Measurements from ENCODE around the gene SEMA3D. TPM values are rescaled to one million over a fixed set of nuclear protein-coding genes. Genes with fewer than 3 reads are reported as not detected.

SEMA3D gene
- total and polyA plus RNA-seq, 2 of the 4 experiments (the other 2 are of a cell fraction) = 2.9 to 13.6 TPM

GRCh38 chr7:85204496-85204895 is 17.6 kb upstream of the SEMA3D start:
- H3K23ac ChIP-seq (ENCODE audit: low read depth, low read length) = no peak overlapping the region
- H3K4ac ChIP-seq (ENCODE audit: low read depth, low read length) = no peak overlapping the region
- no peak overlapping the region for H2AK9ac ChIP-seq (replicated peaks; ENCODE audit: low read depth, low read length, poor library complexity)
- in situ Hi-C loops (cut with MboI; ENCODE audit: low sequenced_read_pairs) = no loop called here
- no peak overlapping the region for H2BK20ac ChIP-seq (ENCODE audit: low read depth, low read length)
- H2BK15ac ChIP-seq (ENCODE audit: low read depth, low read length) = no peak overlapping the region
- no peak overlapping the region for H3K14ac ChIP-seq (replicated peaks; ENCODE audit: low read depth, low read length)
- ATAC-seq (ENCODE audit: low read depth) (no peak), DNase-seq (no peak)
- H3K9me3 ChIP-seq (ENCODE audit: control insufficient read depth, insufficient read depth, low read length) = no peaks in the 10 kb centered on the region
- H3K27me3 ChIP-seq (ENCODE audit: control insufficient read depth, insufficient read depth, low read length) = no peaks in the 10 kb centered on the region
- no peaks in the 10 kb centered on the region for H4K20me1 ChIP-seq (ENCODE audit: insufficient read depth, low read length)
- no peaks in the 10 kb centered on the region for H3K79me1 ChIP-seq (ENCODE audit: low read depth in 1 of 2, low read length in 2 of 2)
- H3K4me2 ChIP-seq (ENCODE audit: low read depth, low read length) = no peak overlapping the region
- H2BK120ac ChIP-seq (ENCODE audit: low read depth, low read length) = no peak overlapping the region
- no peak for TF ChIP-seq USF2 (IDR thresholded peaks at IDR 0.05; ENCODE audit: low read depth, low read length)
- no peak for TF ChIP-seq NFE2L2 (IDR thresholded peaks at IDR 0.05; ENCODE audit: low read depth, low read length)
- no peak for TF ChIP-seq ELK1 (IDR thresholded peaks at IDR 0.05; ENCODE audit: borderline replicate concordance, low read depth, low read length)
- no peak for TF ChIP-seq MXI1 (IDR thresholded peaks at IDR 0.05; ENCODE audit: borderline replicate concordance, low read depth, low read length)
- no peak for TF ChIP-seq FOS (IDR thresholded peaks at IDR 0.05; ENCODE audit: low read depth, low read length)
- TF ChIP-seq SMC3 (IDR thresholded peaks at IDR 0.05; ENCODE audit: low read depth, low read length) = no peak
- no peak for TF ChIP-seq BHLHE40 (IDR thresholded peaks at IDR 0.05; ENCODE audit: low read depth, low read length)
- TF ChIP-seq RCOR1 (IDR thresholded peaks at IDR 0.05; ENCODE audit: insufficient replicate concordance, low read length) = no peak
- TF ChIP-seq MAZ (IDR thresholded peaks at IDR 0.05; ENCODE audit: borderline replicate concordance, low read depth, low read length) = no peak
- TF ChIP-seq MAFK (IDR thresholded peaks at IDR 0.05; ENCODE audit: low read depth, low read length) = no peak
- no peak for TF ChIP-seq CHD1 (IDR thresholded peaks at IDR 0.05; ENCODE audit: low read depth, low read length)
- no peak for TF ChIP-seq CEBPB (IDR thresholded peaks at IDR 0.05; ENCODE audit: low read depth, low read length)
- TF ChIP-seq RFX5 (IDR thresholded peaks at IDR 0.05; ENCODE audit: low read depth, low read length) = no peak
- no peak for TF ChIP-seq CTCF (conservative IDR thresholded peaks at IDR 0.05; ENCODE audit: low read depth, low read length)
- TF ChIP-seq RAD21 (IDR thresholded peaks at IDR 0.05; ENCODE audit: low read length) = no peak
- TF ChIP-seq POLR2A (IDR thresholded peaks at IDR 0.05; ENCODE audit: low read depth, low read length) = no peak
- BruUV-seq (replicated peaks) = no TSS peak
- no peak overlapping the region for H3K18ac ChIP-seq (ENCODE audit: low read depth, low read length)
- H3K9ac ChIP-seq (ENCODE audit: low read depth, low read length) = no peak overlapping the region
- WGBS, 2 experiments (ENCODE audit: extremely low coverage in 2 of 2, insufficient read length in 1 of 2) = no CpG with 5 or more reads among the region's 2 CpGs
- intact Hi-C loops (cut with micrococcal nuclease) = no loop called here
- H4K5ac ChIP-seq (ENCODE audit: low read depth, low read length) = no peak overlapping the region
- H2AFZ ChIP-seq (replicated peaks; ENCODE audit: low read length, poor library complexity) = no peak overlapping the region
- no peaks in the 10 kb centered on the region for H3K9me1 ChIP-seq (ENCODE audit: insufficient read depth, low read length)
- H3K27ac ChIP-seq (ENCODE audit: insufficient read depth, low read length) = no peak overlapping the region
- no peak overlapping the region for H4K8ac ChIP-seq (ENCODE audit: low read depth in 2 of 2, low read length in 2 of 2)
- H3K4me1 ChIP-seq (ENCODE audit: control insufficient read depth, insufficient read depth, low read length) = no peaks in the 10 kb centered on the region
- ChIA-PET POLR2A (ENCODE audit: unreplicated experiment) (interaction anchor here (0.6 kb wide), 2 partner anchors 167 to 362 kb away, joined by 3 read pairs; no protein-coding TSS in a partner anchor), CTCF (no interaction called here)
- H3K36me3 ChIP-seq (ENCODE audit: control insufficient read depth, insufficient read depth, low read length) = no peaks in the 10 kb centered on the region
- H4K91ac ChIP-seq (ENCODE audit: insufficient read depth, low read depth, low read length) = no peak overlapping the region
- no peak overlapping the region for H2BK5ac ChIP-seq (ENCODE audit: low read depth, low read length, poor library complexity, severe bottlenecking)
- dilution Hi-C loops (cut with HindIII; ENCODE audit: low sequenced_read_pairs, unreplicated experiment) = no loop called here
- H3K56ac ChIP-seq (ENCODE audit: extremely low read depth, insufficient read depth, low read length) = no peak overlapping the region
- no peak overlapping the region for H2AK5ac ChIP-seq (ENCODE audit: low read depth, low read length)
- no peak overlapping the region for H3K4me3 ChIP-seq (ENCODE audit: insufficient read depth, low read depth, low read length)
